Ecto neural progenitor cell (in vitro differentiated cells): Measurements from ENCODE around the gene MARCHF10.
"Not testable (repeated sequence)": the region's sequence is repeated elsewhere in the genome, so short reads cannot be mapped to it uniquely, and the experiment has no call there.

Source experiments
- DNase-seq: peaks from one replicate; pipeline ENCODE4 v3.0.0-alpha.2; 2018; ENCODE audit warnings: low spot score

The MARCHF10 gene

DNA sequence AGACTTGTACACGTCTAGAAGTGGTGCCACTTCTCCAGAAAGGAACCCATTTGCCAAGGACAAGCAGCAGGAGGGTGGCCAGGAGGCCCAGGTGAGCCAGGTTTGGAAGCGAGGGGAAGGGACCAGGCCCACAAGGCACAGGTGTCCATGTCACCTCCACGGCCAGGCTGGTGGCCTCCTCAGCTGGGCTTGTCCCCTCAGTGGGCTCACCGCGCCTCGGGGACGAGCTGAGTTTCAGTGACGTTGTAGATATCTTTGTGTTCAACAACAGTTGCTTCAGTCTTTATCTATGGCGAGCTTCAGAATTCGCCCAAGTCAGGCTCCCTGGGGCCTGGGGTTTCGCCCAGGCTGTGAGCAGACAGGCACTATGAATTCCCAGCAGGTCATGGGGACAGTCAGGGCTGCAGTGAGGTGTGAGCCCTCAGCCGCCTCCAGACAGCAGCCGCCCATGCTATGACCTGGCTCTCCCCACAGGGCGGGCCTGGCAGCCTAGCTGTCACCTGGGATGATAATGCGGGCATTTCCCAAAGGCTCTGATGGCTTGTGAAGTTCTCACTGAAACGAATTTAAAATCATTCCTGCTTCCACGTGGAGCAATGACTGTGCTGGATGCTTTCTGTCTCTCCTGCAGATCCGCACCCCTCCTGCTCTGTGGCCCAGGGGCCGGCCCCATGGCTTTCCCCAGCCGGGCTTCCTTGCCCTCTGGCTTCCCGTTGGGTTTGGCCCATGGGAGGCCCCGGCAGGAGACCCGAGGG is 91.1 kb downstream of the MARCHF10 start:
- peak; percentile 47 for DNase-seq

GRCh38 chr17:62715882-62716390 is 92.2 kb downstream of the MARCHF10 start:
- DNase-seq = no peak

GRCh38 chr17:62714016-62714777 is 93.9 kb downstream of the MARCHF10 start:
- peak; percentile 35 for DNase-seq

GRCh38 chr17:62713086-62713881 is 94.8 kb downstream of the MARCHF10 start:
- DNase-seq = peak; percentile 55

DNA sequence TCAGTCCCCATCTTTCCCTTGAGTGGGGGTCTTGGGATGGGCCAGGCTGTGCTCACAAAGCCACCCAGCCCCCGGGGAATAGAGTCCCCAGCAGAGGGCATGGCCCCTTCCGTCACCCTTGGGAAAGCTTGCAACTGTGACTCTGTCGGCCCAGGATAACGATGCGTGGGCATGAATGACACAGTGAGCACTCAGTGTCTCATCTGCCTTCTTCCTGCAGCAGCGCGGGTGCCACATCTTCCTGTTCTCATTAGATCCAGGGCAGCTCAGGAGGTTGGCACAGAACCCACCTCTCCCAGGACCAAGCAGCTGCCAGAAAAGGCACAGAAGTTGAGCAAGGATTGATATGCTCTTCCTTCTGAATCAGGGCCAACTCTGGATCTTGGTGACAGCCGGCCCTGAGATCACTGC is 95.9 kb downstream of the MARCHF10 start:
- peak; percentile 45 for DNase-seq

DNA sequence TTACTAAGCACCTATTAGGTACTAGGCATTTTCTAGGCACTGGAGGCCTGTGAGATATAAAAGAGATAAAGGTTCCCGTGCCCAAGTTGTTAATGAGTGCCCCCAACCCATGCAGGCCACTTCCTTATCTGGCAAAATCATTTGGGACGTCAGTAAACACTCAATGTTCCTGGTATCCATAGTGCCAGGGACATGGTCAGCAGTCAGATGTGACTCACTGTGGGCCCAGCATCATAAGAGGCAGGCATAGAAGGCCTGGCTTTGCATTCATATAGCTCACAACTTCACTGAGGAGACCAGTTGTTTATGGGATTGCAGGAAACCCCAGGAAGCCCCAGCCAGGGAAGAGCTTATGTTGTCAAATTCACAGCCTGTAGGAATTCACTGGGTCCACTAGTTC is 99.5 kb downstream of the MARCHF10 start:
- DNase-seq = no peak

DNA sequence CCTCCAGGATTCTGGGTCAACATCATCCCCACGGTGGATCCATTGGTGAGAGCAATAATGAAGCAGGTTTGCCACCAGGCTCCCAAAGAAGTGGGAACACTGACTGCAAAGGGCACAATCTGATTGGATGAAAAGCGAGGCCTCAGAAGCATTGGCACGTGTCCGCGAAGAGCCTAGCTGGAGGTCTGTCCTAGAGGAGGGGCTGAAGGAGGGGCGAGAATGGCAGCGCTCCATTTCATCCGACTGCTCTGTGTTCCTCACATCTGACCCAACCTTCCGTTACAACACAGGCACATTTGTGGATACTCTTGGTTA is 100.7 kb downstream of the MARCHF10 start:
- DNase-seq = no peak

DNA sequence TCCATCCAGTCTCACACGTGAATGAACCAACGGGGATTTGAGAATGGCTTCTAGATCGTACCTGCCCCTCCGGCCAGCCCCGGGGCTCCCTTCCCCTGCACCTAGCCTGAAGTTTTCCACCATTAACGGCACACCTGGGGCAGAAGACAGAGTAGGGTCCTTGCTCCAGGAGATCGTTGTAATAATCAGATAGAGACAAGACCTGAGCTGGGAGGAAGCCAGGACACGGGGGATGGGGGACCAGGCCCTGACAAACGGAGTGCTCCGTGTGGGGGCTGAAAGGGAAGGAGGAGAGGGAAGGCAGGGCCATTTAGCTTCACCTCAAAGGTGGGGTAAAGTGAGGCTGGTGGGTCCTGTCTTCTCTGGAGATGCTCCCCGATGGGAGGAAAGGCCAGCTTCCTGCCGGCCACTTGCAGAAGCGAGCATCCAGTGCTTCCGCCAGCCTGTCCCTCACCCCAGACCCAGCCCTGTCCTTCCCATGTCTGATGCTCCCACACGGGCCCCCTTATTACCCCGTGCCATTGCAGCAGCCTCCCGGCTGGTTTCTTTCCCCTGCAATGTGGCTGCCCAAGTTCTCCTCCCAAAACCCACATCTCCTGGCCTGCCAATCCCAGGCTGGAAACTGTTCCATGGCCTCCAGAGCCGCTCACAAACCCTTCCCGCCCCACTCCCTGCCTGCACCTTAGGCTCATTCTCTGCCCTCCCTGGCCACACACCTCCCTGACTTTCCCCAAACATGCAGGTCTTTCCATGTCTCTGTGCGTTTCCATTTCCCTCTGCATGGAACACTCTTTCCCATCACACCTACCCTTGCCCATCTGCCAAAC is 101.3 kb downstream of the MARCHF10 start:
- no peak for DNase-seq

DNA sequence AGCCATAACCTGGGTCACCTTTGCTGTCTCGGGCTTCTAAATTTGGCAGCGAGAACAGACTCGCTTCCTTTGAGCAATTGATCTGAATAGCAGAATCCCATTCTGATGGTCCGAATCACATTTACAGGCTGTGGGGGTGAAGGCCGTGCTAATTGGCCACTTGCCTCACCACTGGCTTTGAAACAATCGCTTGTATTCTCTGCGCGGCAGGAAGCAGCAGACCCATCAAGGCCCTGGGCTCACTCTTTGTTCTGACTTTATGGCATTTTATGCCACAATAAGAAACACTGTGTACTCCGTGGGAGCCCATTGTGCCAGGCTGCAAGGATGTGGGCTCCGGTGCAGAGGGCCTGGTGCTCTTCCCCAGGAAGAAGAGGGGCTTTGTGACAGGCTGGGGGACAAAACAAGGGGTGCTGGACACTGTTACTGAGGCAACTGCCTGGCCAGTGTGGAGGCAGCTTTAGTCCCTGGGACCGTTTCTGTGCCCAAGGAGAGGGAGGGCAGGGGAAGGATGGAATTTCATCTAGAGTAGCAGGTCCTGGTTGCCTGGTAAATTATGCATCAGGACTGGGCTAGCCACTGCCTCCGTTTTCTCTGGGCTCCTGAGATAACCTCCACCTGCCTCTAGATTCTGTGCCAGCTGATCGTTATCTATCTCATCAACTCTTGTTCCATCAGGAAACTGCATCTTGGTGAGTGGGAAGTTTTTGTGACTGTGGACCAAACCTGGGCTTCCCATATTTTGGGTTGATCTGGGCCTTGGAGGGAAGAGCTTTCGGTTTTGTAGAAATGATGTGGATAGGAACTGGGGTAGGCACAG is 102.1 kb downstream of the MARCHF10 start:
- DNase-seq = peak; percentile 58

DNA sequence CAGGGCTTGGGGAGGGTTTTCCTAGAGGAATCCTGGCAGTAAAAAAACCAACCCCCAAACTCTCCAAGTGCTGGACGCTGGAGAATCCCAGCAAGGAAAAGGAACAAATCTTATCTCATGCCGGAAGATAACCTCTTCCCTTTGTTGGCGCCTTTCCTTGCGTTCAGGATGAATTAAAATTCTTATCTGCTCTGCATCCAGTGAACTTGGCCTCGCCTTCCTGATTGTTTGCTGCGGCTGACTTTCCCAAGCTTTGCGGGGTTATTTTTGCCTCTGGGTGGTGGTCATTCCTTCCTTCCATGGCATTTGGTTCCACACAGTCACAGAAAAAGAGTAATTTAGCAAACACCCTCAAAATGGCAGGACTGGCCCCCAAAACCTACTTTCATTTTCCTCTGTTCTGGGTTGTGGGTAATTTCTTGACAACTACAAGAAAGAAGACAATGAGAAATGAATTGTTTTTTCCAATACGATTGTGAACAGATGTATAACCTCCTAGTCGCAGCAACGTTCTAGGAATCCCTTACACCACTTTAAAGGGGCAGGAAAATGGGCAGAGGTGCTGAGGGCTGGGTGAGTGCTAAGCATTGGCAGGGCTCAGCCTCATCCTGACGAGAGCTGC is 102.8 kb downstream of the MARCHF10 start:
- DNase-seq = peak; percentile 50

DNA sequence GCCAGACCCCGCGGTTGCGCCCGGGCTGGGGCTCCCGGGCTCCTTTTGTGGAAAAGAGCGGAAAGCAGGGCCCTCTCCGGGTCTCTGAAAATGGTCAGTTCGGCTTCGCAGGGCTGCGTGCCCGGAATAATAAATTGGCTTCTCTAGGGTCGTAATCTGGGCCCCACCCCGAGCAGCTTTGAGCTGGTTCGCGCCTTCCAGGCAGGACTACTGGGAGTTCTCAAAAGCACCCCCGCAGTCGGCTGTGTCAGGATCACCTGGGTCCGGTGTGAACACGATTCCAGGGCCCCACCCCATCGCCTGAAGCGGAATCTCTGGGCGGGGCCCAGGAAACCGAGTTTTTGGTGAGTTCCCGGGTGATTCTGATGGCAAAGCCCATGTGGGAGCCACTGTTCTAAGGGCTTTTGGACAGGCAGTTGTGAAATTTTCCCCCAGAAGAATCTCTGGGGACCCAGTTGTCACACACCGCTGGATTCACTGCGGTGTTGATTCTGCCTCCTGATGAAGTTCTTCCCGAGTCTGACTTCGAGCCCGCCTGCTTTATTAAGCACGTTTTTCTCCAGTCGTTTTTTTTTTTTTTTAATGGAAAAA is 103.6 kb downstream of the MARCHF10 start:
- DNase-seq = peak; percentile 75

- DNase-seq = peak; percentile 96
Observed at GRCh38 chr17:62703776-62704380, 104.2 kb downstream of the MARCHF10 start.

- DNase-seq = peak; percentile 68
Observed at GRCh38 chr17:62703261-62703775, 104.8 kb downstream of the MARCHF10 start.

DNA sequence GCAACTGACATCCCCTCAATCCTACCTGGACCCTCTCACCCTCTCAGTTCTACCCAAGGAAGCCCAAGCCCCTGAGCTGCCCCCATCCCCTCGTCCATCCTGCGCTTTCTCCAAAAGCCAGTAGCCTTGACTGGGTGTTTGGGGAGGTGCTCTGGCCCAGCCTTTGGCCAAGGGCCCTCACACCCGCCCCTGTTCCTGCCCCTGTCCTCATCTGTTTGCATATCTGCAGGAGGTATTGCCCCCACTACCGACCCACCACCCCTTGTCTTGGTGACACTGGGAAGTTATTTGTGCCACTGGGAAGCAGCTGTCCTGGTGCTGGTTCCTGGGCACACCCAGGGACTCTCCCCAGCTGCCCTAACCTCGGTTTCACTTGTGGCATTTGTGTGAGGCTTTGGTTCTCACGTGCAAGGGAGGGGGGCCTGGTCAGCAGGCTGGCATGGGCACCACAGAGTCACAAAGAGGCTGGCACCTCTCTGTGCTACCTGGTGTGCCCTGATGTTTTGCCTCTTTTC is 105.3 kb downstream of the MARCHF10 start:
- DNase-seq = no peak

- no peak for DNase-seq
Observed at GRCh38 chr17:62701706-62702085, 106.4 kb downstream of the MARCHF10 start.

- no peak for DNase-seq
Observed at GRCh38 chr17:62700964-62701705, 107.0 kb downstream of the MARCHF10 start.

DNA sequence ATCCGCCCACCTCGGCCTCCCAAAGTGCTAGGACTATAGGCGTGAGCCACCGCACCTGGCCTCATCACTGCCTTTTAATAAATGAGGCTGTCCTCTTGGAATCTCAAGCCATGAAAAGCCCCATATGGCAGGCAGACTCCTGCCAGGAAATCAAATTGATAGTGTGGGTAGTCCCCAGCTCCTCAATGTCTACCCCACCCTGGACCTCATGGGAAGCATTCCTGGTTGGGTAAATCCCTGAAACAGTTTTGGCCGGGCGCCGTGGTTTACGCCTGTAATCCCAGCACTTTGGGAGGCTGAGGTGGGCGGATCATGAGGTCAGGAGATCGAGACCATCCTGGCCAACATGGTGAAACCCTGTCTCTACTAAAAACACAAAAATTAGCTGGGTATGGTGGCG is 109.7 kb downstream of the MARCHF10 start:
- DNase-seq = not testable (repeated sequence)
